DND-41 (cell line): ENCODE data around the gene GP1BA.

Source experiments
- EZH2 ChIP-seq: IDR thresholded peaks from 3 replicates; pipeline ENCODE4 v1.6.1; 2012; ENCODE audit warnings: borderline replicate concordance, low read depth, mild to moderate bottlenecking, moderate library complexity, low read length, inconsistent platforms; ENCODE audit not compliant: severe bottlenecking
- TF ChIP-seq, protein P1 (sequence below): IDR thresholded peaks from 2 replicates; pipeline ENCODE4 v1.5.1; 2012; ENCODE audit warnings: borderline replicate concordance, low read length, moderate library complexity, mild to moderate bottlenecking; ENCODE audit not compliant: poor library complexity, severe bottlenecking; ENCODE audit errors: extremely low read depth

DNA sequence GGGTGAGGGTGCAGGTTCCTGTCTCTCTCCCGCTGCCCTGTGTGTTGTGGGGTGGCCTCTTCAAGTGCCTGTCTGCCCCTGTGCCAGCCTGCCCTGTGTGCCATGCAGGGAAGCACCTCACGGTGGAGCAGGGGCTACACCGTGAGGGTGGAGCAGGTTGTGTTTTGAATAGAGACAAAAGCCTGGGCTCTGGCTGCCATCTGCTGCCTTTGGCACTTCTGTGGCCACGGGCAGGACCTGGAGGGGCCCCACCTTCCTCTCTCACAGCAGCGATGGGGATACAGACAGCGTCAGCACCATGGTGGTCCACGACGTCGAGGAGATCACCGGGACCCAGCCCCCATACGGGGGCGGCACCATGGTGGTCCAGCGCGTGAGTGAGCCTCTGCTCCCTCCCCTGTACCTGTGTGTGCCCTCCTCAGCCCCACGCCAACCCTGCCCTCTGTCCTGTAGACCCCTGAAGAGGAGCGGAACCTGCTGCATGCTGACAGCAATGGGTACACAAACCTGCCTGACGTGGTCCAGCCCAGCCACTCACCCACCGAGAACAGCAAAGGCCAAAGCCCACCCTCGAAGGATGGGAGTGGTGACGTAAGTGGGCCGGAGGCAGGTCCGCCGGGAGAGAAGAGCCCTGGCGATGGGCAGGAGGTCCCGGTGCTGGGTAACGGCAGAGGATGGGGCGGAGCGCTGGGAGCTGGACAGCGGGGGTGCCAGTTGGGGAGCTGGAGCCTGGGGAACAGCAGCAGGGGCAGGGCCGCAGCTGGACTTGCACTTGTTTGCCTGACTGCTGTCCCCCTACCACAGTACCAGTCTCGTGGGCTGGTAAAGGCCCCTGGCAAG lies 38.1 kb upstream of the GP1BA start:
- no peak for TF ChIP-seq EZH2
- TF ChIP-seq, protein P1, sequence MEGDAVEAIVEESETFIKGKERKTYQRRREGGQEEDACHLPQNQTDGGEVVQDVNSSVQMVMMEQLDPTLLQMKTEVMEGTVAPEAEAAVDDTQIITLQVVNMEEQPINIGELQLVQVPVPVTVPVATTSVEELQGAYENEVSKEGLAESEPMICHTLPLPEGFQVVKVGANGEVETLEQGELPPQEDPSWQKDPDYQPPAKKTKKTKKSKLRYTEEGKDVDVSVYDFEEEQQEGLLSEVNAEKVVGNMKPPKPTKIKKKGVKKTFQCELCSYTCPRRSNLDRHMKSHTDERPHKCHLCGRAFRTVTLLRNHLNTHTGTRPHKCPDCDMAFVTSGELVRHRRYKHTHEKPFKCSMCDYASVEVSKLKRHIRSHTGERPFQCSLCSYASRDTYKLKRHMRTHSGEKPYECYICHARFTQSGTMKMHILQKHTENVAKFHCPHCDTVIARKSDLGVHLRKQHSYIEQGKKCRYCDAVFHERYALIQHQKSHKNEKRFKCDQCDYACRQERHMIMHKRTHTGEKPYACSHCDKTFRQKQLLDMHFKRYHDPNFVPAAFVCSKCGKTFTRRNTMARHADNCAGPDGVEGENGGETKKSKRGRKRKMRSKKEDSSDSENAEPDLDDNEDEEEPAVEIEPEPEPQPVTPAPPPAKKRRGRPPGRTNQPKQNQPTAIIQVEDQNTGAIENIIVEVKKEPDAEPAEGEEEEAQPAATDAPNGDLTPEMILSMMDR, result no peak
